ENCODE measurements around the gene ADCY7.

- TF ChIP-seq CTCF (conservative IDR thresholded peaks at IDR 0.05; ENCODE audit: low read depth, low read length) (no peak), MAZ (IDR thresholded peaks at IDR 0.05; ENCODE audit: borderline replicate concordance, low read depth, low read length) (no peak), POLR2A (IDR thresholded peaks at IDR 0.05; ENCODE audit: low read depth, low read length) (no peak), CEBPB (IDR thresholded peaks at IDR 0.05; ENCODE audit: low read depth, low read length) (no peak)
- TF ChIP-seq, protein P1, sequence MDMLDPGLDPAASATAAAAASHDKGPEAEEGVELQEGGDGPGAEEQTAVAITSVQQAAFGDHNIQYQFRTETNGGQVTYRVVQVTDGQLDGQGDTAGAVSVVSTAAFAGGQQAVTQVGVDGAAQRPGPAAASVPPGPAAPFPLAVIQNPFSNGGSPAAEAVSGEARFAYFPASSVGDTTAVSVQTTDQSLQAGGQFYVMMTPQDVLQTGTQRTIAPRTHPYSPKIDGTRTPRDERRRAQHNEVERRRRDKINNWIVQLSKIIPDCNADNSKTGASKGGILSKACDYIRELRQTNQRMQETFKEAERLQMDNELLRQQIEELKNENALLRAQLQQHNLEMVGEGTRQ (IDR thresholded peaks at IDR 0.05; ENCODE audit: low read depth, low read length), result no peak
Measured at GRCh38 chr16:50326264-50326663, 59.9 kb downstream of the ADCY7 start.

Data from IMR-90 (cell line).